ENCODE results near the gene EFNB1.
"Not testable (repeated sequence)": the region's sequence is repeated elsewhere in the genome, so short reads cannot be mapped to it uniquely, and the experiment has no call there.

GRCh38 chrX:68786581-68786980 is 42.2 kb upstream of the EFNB1 start:
- TF ChIP-seq CTCF, EZH2, EZH2phosphoT487 (IDR thresholded peaks at IDR 0.05): not testable (repeated sequence)

All from neural progenitor cell (in vitro differentiated cells).